HEK293 (cell line): ENCODE results near the gene ATP10A.

Source experiments
- CTCF ChIA-PET: fragments of 350-600 bp; formaldehyde crosslinking; extraction: SDS; loops from one replicate; lab custom pipeline; 2021; ENCODE audit warnings: antibody characterized with exemption; lab: Yijun Ruan, JAX
- POLR2A ChIA-PET: fragments of 300-600 bp; formaldehyde crosslinking; extraction: SDS; loops from one replicate; lab custom pipeline; 2020; ENCODE audit warnings: antibody characterized with exemption, inconsistent platforms; lab: Yijun Ruan, JAX
- H3K27ac ChIP-seq: fragments of 200-500 bp; sonication (Bioruptor generic); 2 replicates; pipeline ENCODE4 v1.5.1; 2014; ENCODE audit warnings: low read depth, low read length, control low read depth, inconsistent platforms; ENCODE audit errors: extremely low read depth
- H3K36me3 ChIP-seq, 2 experiments: fragments of 200-500 bp in 1 of 2; sonication (Bioruptor generic) in 1 of 2; 1 replicate in 1 of 2; 2 replicates in 1 of 2; pipeline ENCODE4 v1.5.1; 2014 to 2017; ENCODE audit warnings: inconsistent platforms in 2 of 2, low read length in 2 of 2; ENCODE audit not compliant: control insufficient read depth in 2 of 2, insufficient read depth in 1 of 2
- H3K4me1 ChIP-seq: fragments of 200-500 bp; sonication (Bioruptor generic); 2 replicates; pipeline ENCODE4 v1.5.1; 2014; ENCODE audit warnings: mild to moderate bottlenecking, low read length, inconsistent platforms; ENCODE audit not compliant: control insufficient read depth, insufficient read depth
- H3K4me3 ChIP-seq: 2 replicates; pipeline ENCODE4 v1.5.1; 2011; ENCODE audit warnings: low read depth, mild to moderate bottlenecking, control low read depth, low read length, moderate library complexity
- H3K9me3 ChIP-seq: fragments of 200-500 bp; sonication (Bioruptor generic); 2 replicates; pipeline ENCODE4 v1.5.1; 2014; ENCODE audit warnings: low read depth, low read length, inconsistent platforms; ENCODE audit not compliant: control insufficient read depth, insufficient read depth
- ATF2 ChIP-seq: fragments of 450-650 bp; formaldehyde crosslinking; IDR thresholded peaks from 2 replicates; pipeline ENCODE4 v1.5.1; 2016; ENCODE audit warnings: missing biosample characterization, missing genetic modification characterization, low read depth
- FEZF1 ChIP-seq: fragments of 450-650 bp; formaldehyde crosslinking; IDR thresholded peaks from 2 replicates; pipeline ENCODE4 v1.5.1; 2016; ENCODE audit warnings: missing biosample characterization, missing genetic modification characterization
- HOXC10 ChIP-seq: sonication (generic); formaldehyde crosslinking; IDR thresholded peaks from 2 replicates; pipeline ENCODE4 v1.8.1; 2023; ENCODE audit warnings: mild to moderate bottlenecking, missing genetic modification reagents
- KLF17 ChIP-seq: fragments of 450-650 bp; formaldehyde crosslinking; IDR thresholded peaks from 2 replicates; pipeline ENCODE4 v1.5.1; 2016; ENCODE audit warnings: missing biosample characterization, missing genetic modification characterization
- WT1 ChIP-seq: fragments of 450-650 bp; formaldehyde crosslinking; IDR thresholded peaks from 2 replicates; pipeline ENCODE4 v1.5.1; 2016; ENCODE audit warnings: missing biosample characterization, missing genetic modification characterization
- ZNF114 ChIP-seq: fragments of 450-650 bp; formaldehyde crosslinking; IDR thresholded peaks from 2 replicates; pipeline ENCODE4 v1.5.0; 2017; ENCODE audit warnings: missing biosample characterization, missing genetic modification characterization
- ZNF175 ChIP-seq: fragments of 450-650 bp; formaldehyde crosslinking; IDR thresholded peaks from 2 replicates; pipeline ENCODE4 v1.5.1; 2016; ENCODE audit warnings: missing biosample characterization, missing genetic modification characterization
- ZNF2 ChIP-seq: fragments of 450-650 bp; formaldehyde crosslinking; IDR thresholded peaks from 2 replicates; pipeline ENCODE4 v1.5.1; 2016; ENCODE audit warnings: missing biosample characterization, missing genetic modification characterization
- ZNF214 ChIP-seq: fragments of 450-650 bp; formaldehyde crosslinking; IDR thresholded peaks from 2 replicates; pipeline ENCODE4 v1.5.1; 2017; ENCODE audit warnings: missing biosample characterization, mild to moderate bottlenecking, missing genetic modification characterization, borderline replicate concordance
- ZNF423 ChIP-seq: fragments of 450-650 bp; formaldehyde crosslinking; IDR thresholded peaks from 2 replicates; pipeline ENCODE4 v1.5.1; 2016; ENCODE audit warnings: missing biosample characterization, missing genetic modification characterization
- ZNF518A ChIP-seq: fragments of 450-650 bp; formaldehyde crosslinking; conservative IDR thresholded peaks from 2 replicates; pipeline ENCODE4 v1.5.1; 2016; ENCODE audit warnings: low read depth, missing biosample characterization, missing genetic modification characterization
- ZNF623 ChIP-seq: fragments of 450-650 bp; formaldehyde crosslinking; IDR thresholded peaks from 2 replicates; pipeline ENCODE4 v1.5.1; 2016; ENCODE audit warnings: missing biosample characterization, missing genetic modification characterization
- ZNF624 ChIP-seq: fragments of 450-650 bp; formaldehyde crosslinking; IDR thresholded peaks from 2 replicates; pipeline ENCODE4 v1.5.1; 2017; ENCODE audit warnings: missing biosample characterization, missing genetic modification characterization
- ZNF664 ChIP-seq: fragments of 450-650 bp; formaldehyde crosslinking; IDR thresholded peaks from 2 replicates; pipeline ENCODE4 v1.5.1; 2016; ENCODE audit warnings: missing biosample characterization, missing genetic modification characterization
- ZNF830 ChIP-seq: fragments of 450-650 bp; IDR thresholded peaks from 2 replicates; pipeline ENCODE4 v1.5.0; 2018; ENCODE audit warnings: missing biosample characterization, missing genetic modification characterization, low read depth, mild to moderate bottlenecking, moderate library complexity
- ZSCAN4 ChIP-seq: fragments of 450-650 bp; formaldehyde crosslinking; IDR thresholded peaks from 2 replicates; pipeline ENCODE4 v1.5.1; 2017; ENCODE audit warnings: missing biosample characterization, missing genetic modification characterization
- TF ChIP-seq, protein P1 (sequence below): fragments of 450-650 bp; formaldehyde crosslinking; IDR thresholded peaks from 2 replicates; pipeline ENCODE4 v1.5.1; 2016; ENCODE audit warnings: missing biosample characterization, missing genetic modification characterization
- TF ChIP-seq, protein P2 (sequence below): fragments of 450-650 bp; formaldehyde crosslinking; IDR thresholded peaks from 2 replicates; pipeline ENCODE4 v1.5.1; 2016; ENCODE audit warnings: missing biosample characterization, missing genetic modification characterization

ATP10A gene

DNA sequence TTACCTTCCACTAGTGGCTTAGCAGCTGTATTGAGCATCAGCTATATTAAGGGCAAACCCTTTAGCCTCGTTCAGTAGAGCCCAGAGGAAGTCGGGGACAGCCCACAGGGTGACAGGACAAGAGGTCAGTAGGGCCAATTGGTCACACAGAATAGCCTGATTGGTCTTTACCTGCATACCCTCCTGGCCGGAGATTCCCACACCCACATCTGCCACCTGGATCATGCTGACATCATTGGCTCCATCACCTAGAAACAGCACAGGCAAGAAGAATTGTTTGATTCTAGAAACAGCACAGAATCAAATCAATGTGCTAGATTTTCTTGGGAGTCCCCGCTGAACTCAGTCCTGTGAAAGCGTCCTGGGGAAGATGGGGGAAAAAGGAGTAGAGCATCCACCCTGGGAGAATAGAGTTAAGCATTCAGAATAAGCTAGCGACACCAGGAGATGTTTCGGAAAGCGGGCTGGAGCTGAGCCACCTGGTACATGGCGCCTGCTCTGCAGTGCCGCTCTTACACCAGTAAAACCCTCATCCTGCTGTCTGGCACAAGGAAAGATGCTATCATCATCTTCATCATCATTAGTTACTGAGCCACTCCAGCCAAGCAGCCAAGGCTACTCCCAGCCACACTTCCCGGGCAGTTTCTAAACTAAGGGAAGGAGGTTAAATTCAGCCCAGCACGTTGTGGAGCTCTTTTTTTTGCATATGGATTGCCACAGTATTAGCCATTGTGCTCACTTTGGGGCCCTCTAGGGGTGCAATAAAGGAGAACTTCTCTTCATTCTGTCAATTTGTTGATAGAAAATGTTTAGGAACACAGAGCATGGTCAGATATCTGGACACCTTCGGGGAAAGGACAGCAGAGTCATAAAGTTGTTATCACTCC, 171.3 kb downstream of the ATP10A start:
- Histone ChIP-seq H3K27ac (no peak overlapping the region), H3K36me3 (no peaks in the 10 kb centered on the region), H3K9me3 (no peaks in the 10 kb centered on the region), H3K4me3 (no peak overlapping the region), H3K4me1 (no peaks in the 10 kb centered on the region)
- POLR2A ChIA-PET: no interaction called here
- TF ChIP-seq ATF2 (tag by site-specific recombination): no peak
- TF ChIP-seq KLF17: no peak
- TF ChIP-seq, protein P1, sequence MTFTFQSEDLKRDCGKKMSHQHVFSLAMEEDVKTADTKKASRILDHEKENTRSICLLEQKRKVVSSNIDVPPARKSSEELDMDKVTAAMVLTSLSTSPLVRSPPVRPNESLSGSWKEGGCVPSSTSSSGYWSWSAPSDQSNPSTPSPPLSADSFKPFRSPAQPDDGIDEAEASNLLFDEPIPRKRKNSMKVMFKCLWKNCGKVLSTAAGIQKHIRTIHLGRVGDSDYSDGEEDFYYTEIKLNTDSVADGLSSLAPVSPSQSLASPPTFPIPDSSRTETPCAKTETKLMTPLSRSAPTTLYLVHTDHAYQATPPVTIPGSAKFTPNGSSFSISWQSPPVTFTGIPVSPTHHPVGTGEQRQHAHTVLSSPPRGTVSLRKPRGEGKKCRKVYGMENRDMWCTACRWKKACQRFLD: no peak
- TF ChIP-seq ZNF830 (tag by site-specific recombination): no peak
- no peak for TF ChIP-seq ZNF664 (tag by site-specific recombination)
- no peak for TF ChIP-seq ZNF175 (tag by site-specific recombination)
- no peak for TF ChIP-seq FEZF1 (tag by site-specific recombination)
- TF ChIP-seq WT1 (tag by site-specific recombination): no peak
- TF ChIP-seq, protein P2, sequence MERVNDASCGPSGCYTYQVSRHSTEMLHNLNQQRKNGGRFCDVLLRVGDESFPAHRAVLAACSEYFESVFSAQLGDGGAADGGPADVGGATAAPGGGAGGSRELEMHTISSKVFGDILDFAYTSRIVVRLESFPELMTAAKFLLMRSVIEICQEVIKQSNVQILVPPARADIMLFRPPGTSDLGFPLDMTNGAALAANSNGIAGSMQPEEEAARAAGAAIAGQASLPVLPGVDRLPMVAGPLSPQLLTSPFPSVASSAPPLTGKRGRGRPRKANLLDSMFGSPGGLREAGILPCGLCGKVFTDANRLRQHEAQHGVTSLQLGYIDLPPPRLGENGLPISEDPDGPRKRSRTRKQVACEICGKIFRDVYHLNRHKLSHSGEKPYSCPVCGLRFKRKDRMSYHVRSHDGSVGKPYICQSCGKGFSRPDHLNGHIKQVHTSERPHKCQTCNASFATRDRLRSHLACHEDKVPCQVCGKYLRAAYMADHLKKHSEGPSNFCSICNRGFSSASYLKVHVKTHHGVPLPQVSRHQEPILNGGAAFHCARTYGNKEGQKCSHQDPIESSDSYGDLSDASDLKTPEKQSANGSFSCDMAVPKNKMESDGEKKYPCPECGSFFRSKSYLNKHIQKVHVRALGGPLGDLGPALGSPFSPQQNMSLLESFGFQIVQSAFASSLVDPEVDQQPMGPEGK (tag by site-specific recombination): no peak
- no peak for TF ChIP-seq ZNF2 (tag by site-specific recombination)
- no peak for TF ChIP-seq ZSCAN4
- TF ChIP-seq, all 188 proteins: peak for 0
- CTCF ChIA-PET: interaction anchor here (0.7 to 2.6 kb wide), 4 partner anchors 19 to 1583 kb away, joined by 3 to 10 read pairs (median 4); no protein-coding TSS in a partner anchor

DNA sequence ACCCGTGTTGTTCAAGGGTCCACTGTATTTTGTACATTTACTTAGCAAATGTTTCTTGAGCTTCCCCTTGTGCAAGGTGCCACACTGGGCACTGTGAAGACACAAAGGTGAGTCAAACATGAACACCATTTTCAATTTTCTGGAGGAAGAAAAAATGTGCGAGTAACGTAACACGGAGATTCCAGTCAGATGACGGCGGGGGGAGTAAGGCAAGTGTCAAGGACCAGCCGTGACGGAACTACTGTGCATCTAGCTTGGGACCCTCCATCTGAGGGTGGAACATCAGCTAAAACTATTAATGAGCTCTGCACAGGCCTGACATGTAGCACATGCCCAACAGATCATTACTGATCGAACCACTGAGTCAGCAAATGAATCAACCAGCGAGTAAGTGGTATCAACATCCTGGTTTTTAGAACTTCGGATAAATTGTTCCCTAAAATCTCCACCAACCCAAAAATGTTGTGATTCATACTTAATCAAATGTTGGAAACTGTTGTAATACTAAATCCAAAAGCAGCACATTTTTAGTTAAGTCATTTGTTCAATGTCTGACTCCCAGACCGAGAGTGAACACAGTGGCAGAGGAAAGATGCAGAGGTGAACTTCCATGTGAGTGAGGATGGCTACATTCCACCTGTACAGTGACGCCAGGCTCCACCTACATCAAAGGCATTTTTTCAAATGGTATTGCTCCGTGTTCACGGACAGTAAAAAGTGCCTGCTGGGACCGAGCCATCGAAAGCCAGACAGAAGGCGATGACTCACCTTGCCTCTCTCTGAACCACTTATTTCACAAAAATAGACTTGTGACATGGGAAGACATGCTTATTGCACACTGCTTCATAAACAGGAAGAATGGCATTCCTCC, 172.2 kb downstream of the ATP10A start:
- no peak overlapping the region for H3K4me3 ChIP-seq
- no peak overlapping the region for H3K27ac ChIP-seq
- POLR2A ChIA-PET: no interaction called here
- TF ChIP-seq ZNF423 (tag by site-specific recombination): no peak
- no peak for TF ChIP-seq ZNF518A (tag by site-specific recombination)
- TF ChIP-seq ZNF624: no peak
- no peak for TF ChIP-seq ZNF214
- TF ChIP-seq ZNF623: no peak
- no peak for TF ChIP-seq HOXC10
- no peak for TF ChIP-seq ZNF114 (tag by site-specific recombination)

More for the DNA sequence above, 172.2 kb downstream of the ATP10A start:
- H3K36me3 ChIP-seq: no peaks in the 10 kb centered on the region
- no peaks in the 10 kb centered on the region for H3K9me3 ChIP-seq
- H3K4me1 ChIP-seq: no peaks in the 10 kb centered on the region
- CTCF ChIA-PET: interaction anchor here (0.6 to 2.6 kb wide), 4 partner anchors 10 to 182 kb away, joined by 3 to 10 read pairs (median 4); no protein-coding TSS in a partner anchor
